Sciatic nerve (tissue), 2 donors: ENCODE results near the gene SLC2A1. TPM values are rescaled to one million over a fixed set of nuclear protein-coding genes. Genes with fewer than 3 reads are reported as not detected.
"Not testable (repeated sequence)": the region's sequence is repeated elsewhere in the genome, so short reads cannot be mapped to it uniquely, and the experiment has no call there.

Source experiments
- ATAC-seq: fragments of 200-7000 bp; cut with Tn5 transposase; one replicate; pipeline ENCODE4 v1.9.1; 2020; ENCODE audit warnings: mild to moderate bottlenecking, moderate library complexity
- DNase-seq: peaks from one replicate; pipeline ENCODE4 v3.0.0-alpha.2; 2020; ENCODE audit warnings: low spot score
- intact Hi-C: fragments of 100-400 bp; cut with DNase I; formaldehyde crosslinking; loops from one replicate; pipeline ENCODE4 v1.14.2; 2022
- total RNA-seq: library from RNA; stranded (reverse); fragmentation: NEBNext Ultra II Directional; extraction: Animal tissue kit (Norgen Biotek cat#: 25700); gene quantifications from one replicate; pipeline ENCODE4 v1.2.1, GENCODE V29; 2021
- donor health status: DM: no; HTN: no; CAD: no.
- donor health status: DM: no; HTN: no; CAD: no.

The SLC2A1 gene
- total RNA-seq, 1 donor from 2014 or later: 968 TPM

DNA sequence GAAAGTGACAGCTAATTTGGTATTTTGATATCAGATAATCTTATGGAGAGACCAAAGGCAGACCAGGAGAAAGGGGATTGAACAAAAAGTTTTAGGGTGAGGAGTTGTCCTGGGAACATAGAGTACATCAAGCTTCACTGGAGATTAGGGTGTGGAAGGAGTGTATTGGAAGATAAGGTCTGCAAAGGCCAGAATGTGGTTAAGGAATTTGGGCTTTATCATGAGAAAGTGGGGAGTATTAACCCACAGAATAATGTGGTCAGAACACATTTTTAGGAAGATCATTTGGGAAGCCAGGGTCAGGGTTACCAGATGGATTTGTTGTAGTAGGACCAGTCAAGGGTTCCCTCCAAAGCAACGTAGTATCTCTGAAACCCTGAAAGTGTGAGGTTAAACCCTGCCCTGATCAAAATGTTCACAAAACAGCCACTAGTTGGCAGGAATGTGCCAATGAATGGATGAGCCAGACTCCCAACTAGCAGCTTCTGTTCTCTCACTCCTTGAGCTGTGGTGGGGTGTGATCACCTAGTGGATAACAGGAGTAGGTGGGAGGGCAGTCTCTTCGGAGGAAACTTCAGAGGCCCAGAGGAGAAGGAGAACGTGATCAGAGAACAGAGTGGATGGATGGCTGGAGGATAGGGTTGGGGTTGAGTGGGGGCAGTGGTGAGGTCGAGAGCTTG, 35.8 kb downstream of the SLC2A1 start:
- intact Hi-C loops: loop anchor here (5.0 kb wide), 1 partner anchor 149 kb away; no protein-coding TSS in a partner anchor
- peak; percentile 58 for ATAC-seq
- DNase-seq: no peak

DNA sequence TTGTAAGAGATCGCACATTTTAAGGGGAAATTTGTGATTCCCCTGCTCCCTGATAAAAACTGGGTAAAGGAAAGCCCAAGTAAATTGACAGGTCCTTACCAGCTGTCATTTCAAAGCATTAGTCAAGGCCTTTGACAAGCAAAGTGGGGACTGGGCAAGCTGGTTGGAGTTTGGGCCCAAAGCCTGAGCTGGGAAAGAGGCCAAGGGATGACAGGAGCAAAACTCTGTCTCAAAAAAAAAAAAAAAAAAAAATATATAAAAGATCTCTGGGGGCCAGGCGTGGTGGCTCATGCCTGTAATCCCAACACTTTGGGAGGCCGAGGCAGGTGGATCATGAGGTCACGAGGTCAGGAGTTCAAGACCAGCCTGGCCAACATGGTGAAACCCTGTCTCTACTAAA, 36.9 kb downstream of the SLC2A1 start:
- DNase-seq (no peak), ATAC-seq (no peak)
- intact Hi-C loops: loop anchor here (5.0 kb wide), 1 partner anchor 151 kb away; no protein-coding TSS in a partner anchor

DNA sequence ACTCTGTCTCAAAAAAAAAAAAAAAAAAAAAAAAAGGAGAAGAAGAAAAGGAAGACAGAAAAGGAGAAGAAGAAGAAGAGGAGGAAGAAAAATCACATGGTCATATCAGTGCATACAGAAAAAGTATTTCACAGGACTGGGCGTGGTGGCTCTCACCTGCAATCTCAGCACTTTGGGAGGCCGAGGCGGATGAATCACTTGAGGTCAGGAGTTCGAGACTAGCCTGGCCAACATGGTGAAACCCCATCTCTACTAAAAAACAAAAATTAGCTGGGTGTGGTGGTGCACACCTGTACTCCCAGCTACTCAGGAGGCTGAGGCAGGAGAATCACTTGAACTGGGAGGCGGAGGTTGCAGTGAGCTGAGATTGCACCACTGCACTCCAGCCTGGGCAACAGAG, 39.0 kb downstream of the SLC2A1 start:
- ATAC-seq, DNase-seq: not testable (repeated sequence)
- intact Hi-C loops: loop anchor here (5.0 kb wide), 1 partner anchor 153 kb away; no protein-coding TSS in a partner anchor

DNA sequence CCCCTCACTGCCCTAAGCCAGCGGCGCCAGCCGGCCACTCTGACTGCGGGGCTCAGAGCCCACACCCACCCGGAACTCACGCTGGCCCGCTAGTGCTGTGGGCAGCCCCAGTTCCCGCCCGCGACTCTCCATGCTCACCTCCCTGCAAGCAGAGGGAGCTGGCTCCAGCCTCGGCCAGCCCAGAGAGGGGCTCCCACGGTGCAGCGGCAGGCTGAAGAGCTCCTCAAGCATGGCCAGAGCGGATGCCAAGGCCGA, 41.5 kb downstream of the SLC2A1 start:
- intact Hi-C loops: no loop called here
- DNase-seq (no peak), ATAC-seq (no peak)

DNA sequence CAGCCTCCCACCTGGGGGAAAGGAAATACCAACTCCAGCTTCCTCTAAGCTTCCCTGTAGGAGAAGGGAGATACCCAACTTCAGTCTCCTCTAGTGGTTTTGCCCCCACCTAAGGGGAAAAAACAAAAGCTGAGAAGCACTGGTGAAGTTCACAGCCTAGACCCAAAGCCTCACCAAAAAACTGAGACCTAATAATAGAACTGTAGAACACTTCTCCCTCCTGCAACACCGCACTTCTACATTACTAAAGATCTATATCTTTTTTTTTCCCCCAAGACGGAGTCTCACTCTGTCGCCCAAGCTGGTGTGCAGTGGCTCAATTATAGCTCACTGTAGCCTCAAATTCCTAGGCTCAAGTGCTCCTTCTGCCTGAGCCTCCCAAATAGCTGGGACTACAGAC, 43.2 kb downstream of the SLC2A1 start:
- intact Hi-C loops: no loop called here
- ATAC-seq: no peak
- no peak for DNase-seq

DNA sequence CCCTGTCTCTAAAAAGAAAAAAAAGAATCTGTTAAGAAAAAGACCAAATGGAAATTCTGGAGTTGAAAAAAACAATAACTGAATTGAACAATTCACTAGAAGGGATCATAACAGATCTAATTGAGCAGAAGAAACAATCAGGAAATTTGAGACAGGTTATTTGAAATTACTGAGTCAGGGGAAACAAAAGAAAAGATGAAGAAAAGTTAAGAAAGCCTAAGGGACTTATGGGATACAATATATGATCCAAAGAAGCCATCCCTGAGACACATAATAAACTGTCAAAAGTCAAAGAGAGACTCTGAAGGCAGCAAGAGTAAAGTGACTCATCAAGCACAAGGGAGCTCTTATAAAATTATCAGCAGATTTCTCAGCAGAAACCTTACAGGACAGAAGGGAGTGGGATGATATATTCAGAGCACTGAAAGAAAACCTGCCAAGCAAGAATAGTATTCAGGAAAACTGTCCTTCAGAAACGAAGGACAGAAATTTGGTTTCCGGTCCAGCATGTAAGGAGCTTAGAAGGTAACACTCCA, 44.5 kb downstream of the SLC2A1 start:
- DNase-seq (no peak), ATAC-seq (no peak)
- intact Hi-C loops: no loop called here

DNA sequence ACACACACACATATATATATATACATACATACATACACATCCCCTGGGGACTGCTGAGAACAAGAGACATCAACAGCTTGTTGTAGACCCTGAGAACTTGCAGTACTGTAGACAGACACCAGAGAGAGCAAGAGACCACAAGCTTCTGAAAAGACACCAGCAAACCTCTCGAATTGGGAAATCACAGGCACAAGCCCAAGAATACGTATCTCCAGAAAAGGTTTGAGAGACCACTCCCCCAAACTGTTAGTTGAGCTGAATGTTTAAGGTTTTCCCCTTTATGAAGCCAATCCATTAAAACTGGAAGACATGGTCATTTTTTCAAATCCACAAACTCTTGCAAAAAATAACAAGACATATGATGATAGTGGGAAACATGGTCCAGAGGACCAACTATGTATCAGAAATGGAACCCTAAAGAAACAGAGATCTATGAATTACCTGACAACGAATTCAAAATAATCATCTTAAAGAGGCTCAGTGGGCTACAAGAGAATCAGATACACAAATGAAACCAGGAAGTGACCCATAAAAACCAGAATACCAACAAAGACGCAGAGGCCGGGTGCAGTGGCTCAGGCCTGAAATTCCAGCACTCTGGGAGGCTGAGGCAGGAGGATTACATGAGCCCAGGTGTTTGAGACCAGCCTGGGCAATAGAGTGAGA, 45.1 kb downstream of the SLC2A1 start:
- intact Hi-C loops: no loop called here
- no peak for DNase-seq
- peak; percentile 72 for ATAC-seq

DNA sequence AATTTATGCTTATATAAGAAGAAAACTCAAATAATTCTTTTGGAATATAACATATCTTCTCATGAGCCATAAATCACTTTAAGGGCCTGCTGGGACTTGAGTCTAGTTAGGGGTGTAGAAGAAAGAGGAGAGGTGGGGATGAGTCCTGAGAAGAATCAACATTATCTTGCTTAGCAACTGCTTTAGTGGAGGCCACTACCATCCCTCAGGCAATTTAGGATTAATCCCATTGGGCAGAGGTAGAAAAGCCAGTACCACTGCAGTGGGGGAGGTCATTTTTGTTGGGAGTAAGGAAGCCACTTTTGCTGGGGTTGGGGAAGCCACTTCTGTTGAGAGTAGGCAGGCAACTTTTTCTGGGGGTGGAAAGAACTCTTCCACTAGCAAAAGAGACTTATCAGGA, 47.7 kb downstream of the SLC2A1 start:
- ATAC-seq (no peak), DNase-seq (no peak)
- intact Hi-C loops: no loop called here

DNA sequence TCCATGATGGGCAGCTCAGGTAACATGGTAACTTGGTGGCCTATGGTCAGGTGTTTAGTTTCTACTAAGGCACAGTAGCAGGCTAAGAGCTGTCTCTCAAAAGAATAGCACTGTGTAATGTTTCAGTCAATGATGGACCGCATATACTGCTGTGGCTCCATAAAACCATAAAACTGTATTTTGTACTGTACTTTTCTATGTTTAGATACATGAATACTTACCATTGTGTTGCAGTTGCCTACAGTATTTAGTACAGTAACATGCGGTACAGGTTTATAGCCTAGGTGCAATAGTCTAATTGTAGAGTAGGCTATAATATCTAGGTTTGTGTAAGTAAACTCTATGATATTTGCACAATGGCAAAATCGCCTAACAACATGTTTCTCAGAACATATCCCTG, 50.6 kb downstream of the SLC2A1 start:
- ATAC-seq (no peak), DNase-seq (no peak)
- intact Hi-C loops: no loop called here

DNA sequence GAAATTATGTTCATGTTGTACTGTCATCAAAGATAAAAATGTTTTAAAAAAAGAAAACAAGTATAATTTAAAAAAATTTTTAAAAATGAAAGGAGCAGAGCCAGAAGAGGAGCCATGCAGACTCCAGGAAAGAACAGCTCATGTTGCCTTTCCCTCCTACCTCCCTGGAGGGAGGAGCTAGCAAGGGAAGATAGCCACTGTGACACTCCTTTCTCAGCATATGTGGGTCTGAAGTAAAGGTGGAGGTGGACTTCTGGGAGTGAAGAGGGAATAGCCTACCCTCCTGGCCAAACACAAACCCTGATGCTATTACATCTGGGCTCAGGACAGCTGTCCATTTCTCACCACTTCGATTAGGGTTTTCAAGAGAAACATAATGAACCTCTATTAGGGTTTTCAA, 54.2 kb downstream of the SLC2A1 start:
- ATAC-seq (no peak), DNase-seq (no peak)
- intact Hi-C loops: no loop called here

DNA sequence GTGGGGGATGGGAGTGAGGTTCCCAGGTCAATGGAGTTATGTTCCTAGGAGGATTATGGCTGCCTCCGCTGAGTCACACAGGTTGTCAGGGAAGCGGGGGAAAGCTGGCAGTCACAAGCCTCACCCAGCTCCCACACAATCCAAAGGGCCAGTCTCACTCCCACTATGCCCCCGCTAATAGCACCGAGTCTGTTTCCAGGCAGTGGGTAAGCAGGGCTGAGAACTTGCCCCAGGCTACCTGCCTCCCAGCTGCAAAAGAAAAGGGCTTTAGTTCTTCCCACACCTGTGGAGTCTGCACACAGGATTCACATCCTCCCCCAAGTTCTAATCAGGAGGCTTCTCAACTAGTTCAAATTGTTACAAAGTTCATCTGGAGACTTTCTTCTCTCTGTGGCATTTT, 58.7 kb downstream of the SLC2A1 start:
- DNase-seq, intact Hi-C loops, ATAC-seq: not testable (repeated sequence)

DNA sequence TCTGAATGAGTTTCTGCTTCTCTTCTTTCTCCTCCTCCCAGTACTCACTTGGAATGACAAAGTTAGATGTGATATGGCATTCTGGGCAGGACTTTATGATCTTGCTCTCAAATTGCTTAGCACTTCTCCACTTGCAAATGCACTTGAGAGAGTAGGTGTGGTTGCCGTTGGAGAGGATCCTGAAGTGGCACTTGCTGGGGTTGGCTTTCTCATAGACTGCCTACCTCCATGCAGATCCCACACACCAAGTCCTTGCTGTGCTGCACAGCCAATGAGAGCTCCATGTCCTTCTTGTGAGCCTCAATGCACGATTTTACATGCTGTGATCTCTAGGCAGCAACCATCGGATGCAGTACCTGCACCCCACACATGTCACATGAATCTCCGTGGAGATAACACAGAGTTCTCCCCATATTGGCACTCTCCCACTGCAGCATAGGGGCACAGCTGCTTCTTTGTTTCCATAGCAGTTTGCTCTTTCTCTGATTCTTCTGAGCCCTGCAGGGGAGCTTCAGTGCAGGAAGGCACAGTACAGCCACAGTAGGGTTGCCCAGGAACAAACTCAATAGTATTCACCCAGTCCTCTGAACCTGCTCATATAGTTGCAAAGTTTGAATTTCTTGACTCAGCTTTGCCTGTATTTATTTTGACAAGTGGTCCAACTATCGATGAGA, 67.1 kb downstream of the SLC2A1 start:
- intact Hi-C loops: no loop called here
- ATAC-seq: no peak

DNA sequence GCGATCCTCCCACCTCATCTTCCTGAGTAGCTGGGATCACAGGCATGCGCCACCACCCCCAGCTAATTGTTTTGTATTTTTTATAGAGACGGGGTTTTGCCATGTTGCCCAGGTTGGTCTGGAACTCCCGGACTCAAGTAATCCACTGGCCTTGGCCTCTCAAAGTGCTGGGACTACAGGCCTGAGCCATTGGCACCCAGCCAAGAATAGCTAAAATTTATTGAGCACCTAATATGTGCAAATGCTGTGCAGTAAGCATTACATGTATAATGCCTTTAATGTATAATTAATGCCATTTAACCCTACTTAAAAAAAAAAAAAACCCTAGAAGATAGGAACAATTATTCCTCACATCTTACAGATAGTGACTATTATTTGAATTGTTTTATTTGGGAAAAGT, 69.4 kb downstream of the SLC2A1 start:
- DNase-seq: no peak
- intact Hi-C loops: no loop called here
- ATAC-seq: no peak

More for the DNA sequence above, 67.1 kb downstream of the SLC2A1 start:
- no peak for DNase-seq

DNA sequence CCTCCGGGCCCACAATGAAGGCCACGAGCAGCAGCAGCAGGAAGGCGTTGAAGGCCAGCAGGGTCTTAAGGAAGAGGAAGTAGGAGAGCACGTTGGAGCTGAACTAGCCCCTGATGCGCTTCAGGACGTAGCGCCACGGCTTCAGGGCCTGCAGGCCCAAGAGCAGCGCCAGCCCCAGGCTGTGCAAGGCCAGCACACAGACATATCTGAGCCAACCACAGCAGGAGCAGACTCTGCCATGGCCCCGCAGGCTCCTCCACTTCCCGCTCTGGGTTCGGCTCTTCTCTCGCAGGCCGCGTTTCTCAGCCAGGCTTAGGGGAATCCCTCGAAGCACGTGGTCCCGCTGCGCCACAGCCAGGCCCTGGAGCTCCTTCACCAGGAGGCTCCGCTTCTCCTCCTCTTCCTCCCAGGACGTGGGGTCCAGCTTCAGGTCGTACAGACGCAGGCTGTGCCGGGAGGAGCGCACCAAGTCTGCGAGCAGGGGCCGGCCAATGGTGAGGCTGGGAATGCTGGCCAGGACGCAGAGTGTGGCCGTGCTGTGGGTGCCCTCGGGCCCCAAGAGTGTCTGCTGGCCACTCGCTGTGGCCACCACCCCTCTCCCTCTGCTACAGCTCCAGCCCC, 70.5 kb downstream of the SLC2A1 start:
- intact Hi-C loops: no loop called here
- ATAC-seq (no peak), DNase-seq (no peak)

DNA sequence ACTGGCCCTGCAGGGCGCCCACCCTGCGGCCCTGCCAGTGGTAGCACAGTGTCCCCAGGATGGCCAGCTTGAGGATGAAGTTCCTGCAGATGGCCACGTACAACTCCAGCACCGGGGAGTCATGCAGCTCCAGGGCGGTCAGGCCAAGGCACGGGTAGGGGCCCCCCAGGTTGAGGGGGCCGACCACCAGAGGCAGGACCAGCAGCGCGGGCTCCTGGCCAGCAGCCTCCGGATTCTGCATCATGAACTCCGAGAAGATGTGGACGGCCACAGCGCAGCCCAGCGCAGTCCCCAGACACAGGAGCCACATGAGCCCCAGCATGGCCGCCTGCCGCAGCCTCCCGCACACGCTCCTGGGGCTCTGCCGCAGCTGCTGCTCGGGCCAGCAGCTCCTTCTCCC, 71.3 kb downstream of the SLC2A1 start:
- ATAC-seq (no peak), DNase-seq (no peak)
- intact Hi-C loops: no loop called here

DNA sequence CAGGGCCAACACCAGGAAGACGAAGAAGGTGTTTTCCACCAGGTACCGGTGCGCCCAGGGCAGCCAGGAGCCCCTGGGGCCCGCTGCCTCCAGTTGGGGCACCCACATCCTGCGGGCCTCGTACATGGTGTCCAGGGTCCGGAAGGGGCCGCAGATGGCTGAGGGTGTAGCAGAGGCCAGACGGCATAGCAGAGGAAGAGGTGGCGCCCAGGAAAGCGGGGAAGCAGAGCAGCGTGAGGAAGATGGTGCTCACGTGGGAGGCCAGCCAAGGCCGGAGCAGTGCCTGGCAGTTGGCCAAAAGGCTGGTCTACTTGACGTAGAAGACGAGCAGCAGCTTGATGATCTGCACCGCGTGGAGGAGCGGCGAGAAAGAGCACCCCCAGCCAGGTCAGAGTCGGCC, 71.9 kb downstream of the SLC2A1 start:
- intact Hi-C loops: no loop called here
- ATAC-seq (no peak), DNase-seq (peak; percentile 60)

DNA sequence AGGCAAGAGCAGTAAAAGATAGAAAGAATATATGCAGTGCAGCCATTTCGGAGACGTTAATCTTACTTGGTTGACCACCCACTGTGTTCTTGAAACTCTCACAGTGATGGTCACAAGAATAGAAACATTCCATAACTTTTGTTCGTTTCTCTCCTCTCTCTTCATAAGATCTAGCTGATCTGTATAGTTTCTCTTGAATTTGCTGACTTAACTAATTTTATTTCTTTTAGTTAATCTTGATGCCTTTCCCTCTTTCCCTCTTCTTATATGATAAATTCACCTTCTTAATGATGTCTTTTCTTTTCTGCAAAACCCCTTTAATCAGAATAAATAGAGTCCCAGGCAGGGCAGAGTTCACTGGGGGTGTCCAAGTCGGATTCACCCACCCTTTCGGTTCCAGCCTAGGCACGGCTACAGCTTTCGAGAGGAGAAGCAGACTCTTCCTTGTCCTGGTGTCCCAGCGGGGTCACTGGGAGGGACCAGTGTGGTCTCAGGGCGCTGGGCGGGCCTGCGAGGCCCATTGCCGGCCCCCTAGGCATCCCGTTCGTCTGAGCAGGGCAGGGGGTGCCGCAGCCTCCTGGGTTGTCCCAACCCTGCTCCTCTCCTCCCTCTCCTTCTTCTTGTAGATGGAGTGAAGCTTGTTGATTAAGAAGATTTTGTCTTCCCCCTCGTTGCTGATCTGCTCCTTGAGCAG, 72.5 kb downstream of the SLC2A1 start:
- DNase-seq (no peak), ATAC-seq (no peak)
- intact Hi-C loops: no loop called here

DNA sequence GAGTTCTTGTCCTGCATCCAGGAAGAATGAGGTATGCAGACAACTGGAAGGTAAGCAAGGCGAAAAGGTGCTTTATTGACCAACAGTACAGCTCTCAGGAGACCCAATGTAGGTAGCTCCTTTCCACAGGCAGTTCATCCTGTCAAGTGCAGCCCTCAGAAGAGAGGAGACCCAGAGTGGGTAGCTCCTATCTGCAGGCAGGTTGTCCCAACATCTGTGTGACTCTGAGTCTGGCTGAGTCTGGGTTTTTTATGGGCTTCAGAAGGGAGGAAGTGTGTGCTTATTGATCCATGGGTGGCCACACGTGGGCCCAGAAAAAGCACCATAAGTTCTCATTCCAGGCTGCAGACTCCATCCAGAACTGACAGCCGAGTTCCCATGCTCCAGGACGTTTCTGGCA, 78.3 kb downstream of the SLC2A1 start:
- DNase-seq (no peak), ATAC-seq (no peak)
- intact Hi-C loops: no loop called here

DNA sequence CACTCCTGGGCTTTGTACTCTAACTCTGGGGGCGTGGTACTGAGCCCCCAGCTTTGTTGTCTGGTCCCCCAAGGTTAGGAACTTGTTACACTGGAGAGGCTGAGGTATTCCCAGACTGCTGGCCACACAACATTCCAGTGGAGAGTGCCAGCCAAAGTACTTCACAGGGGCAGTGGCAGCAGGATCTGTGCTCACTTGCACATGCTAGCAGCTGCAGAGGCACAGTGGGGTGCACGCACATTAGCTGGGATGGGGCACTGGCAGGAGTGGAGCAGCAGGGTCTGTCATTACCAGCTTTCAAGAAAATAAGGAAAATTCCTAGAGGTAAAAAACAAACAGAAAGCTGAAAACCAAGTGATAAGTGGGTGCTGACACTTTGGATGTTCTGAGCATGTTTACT, 81.3 kb downstream of the SLC2A1 start:
- no peak for DNase-seq
- ATAC-seq: no peak
- intact Hi-C loops: no loop called here
